Panc1 (cell line): ENCODE results near the gene BZW1. TPM values are rescaled to one million over a fixed set of nuclear protein-coding genes. Genes with fewer than 3 reads are reported as not detected.
"Not testable (repeated sequence)": the region's sequence is repeated elsewhere in the genome, so short reads cannot be mapped to it uniquely, and the experiment has no call there.

Experiments used
- ATAC-seq: fragments of 200-7000 bp; cut with Tn5 transposase; 2 replicates; pipeline ENCODE4 v1.9.1; 2020; ENCODE audit warnings: mild to moderate bottlenecking, moderate library complexity
- BruUV-seq: library from RNA; stranded (reverse); fragments of 400-500 nt; replicated peaks from 2 replicates; lab custom pipeline; 2021; lab: Mats Ljungman, UMichigan
- CTCF ChIA-PET: fragments of 300-600 bp; sonication (Branson Sonifier 250); formaldehyde crosslinking; loops from one replicate; lab custom pipeline; 2022; ENCODE audit warnings: antibody characterized with exemption; lab: Charles Lee
- POLR2A ChIA-PET: fragments of 300-600 bp; sonication (Branson Sonifier 250); formaldehyde crosslinking; loops from one replicate; lab custom pipeline; 2022; ENCODE audit warnings: antibody characterized with exemption; lab: Charles Lee
- DNase-seq: peaks from one replicate; pipeline ENCODE4 v3.0.0-alpha.2; 2010; ENCODE audit warnings: low read depth, low spot score
- H3K27ac ChIP-seq: 2 replicates; pipeline ENCODE4 v1.5.1; 2011; ENCODE audit warnings: mild to moderate bottlenecking, low read length, inconsistent platforms
- H3K27me3 ChIP-seq: fragments of 200-500 bp; sonication (Bioruptor generic); 2 replicates; pipeline ENCODE4 v1.6.0; 2014; ENCODE audit warnings: low read length, inconsistent platforms; ENCODE audit not compliant: control insufficient read depth, insufficient read depth
- H3K36me3 ChIP-seq: fragments of 200-500 bp; sonication (Bioruptor generic); 2 replicates; pipeline ENCODE4 v1.5.1; 2014; ENCODE audit warnings: inconsistent platforms, mild to moderate bottlenecking, low read length, moderate library complexity; ENCODE audit not compliant: control insufficient read depth, insufficient read depth
- H3K4me1 ChIP-seq: 2 replicates; pipeline ENCODE4 v1.5.1; 2011; ENCODE audit warnings: inconsistent platforms, mild to moderate bottlenecking, low read length, moderate library complexity; ENCODE audit not compliant: control insufficient read depth, insufficient read depth
- H3K4me3 ChIP-seq, 2 experiments: 2 replicates each; pipeline ENCODE4 v1.5.1; 2011 to 2012; ENCODE audit warnings: low read depth in 2 of 2, low read length in 2 of 2, mild to moderate bottlenecking in 2 of 2, inconsistent platforms in 1 of 2, moderate library complexity in 1 of 2
- H3K9me3 ChIP-seq: fragments of 200-500 bp; sonication (Bioruptor generic); 2 replicates; pipeline ENCODE4 v1.5.1; 2014; ENCODE audit warnings: low read depth, mild to moderate bottlenecking, inconsistent platforms, low read length, moderate library complexity; ENCODE audit not compliant: control insufficient read depth, insufficient read depth
- POLR2AphosphoS5 ChIP-seq: IDR thresholded peaks from 2 replicates; pipeline ENCODE4 v1.6.1; 2012; ENCODE audit warnings: mild to moderate bottlenecking, low read depth, low read length, moderate library complexity
- REST ChIP-seq, 2 experiments: IDR thresholded peaks; 2 replicates each; pipeline ENCODE4 v1.6.1; 2011 to 2012; ENCODE audit warnings: low read depth in 2 of 2, control low read depth in 1 of 2, low read length in 1 of 2, mild to moderate bottlenecking in 1 of 2, moderate library complexity in 1 of 2; ENCODE audit not compliant: insufficient read depth in 1 of 2
- SIN3A ChIP-seq: IDR thresholded peaks from 2 replicates; pipeline ENCODE4 v1.6.1; 2012; ENCODE audit warnings: low read depth, mild to moderate bottlenecking, low read length, moderate library complexity, borderline replicate concordance; ENCODE audit not compliant: insufficient read depth
- TCF7L2 ChIP-seq: IDR thresholded peaks from 2 replicates; pipeline ENCODE4 v1.6.1; 2011; ENCODE audit warnings: mild to moderate bottlenecking, low read depth, low read length, inconsistent platforms
- in situ Hi-C: cut with HindIII; loops from 2 replicates; pipeline ENCODE4 v1.10.0; 2016; ENCODE audit warnings: low sequenced_read_pairs, low pct_unique_long_range_greater_than_20kb
- intact Hi-C: fragments of 100-400 bp; cut with micrococcal nuclease; formaldehyde crosslinking; loops from one replicate; pipeline ENCODE4 v1.10.0; 2022; ENCODE audit not compliant: unreplicated experiment
- total RNA-seq: library from RNA; stranded (reverse); gene quantifications from one replicate; pipeline ENCODE4 v1.2.1, GENCODE V29; 2021; ENCODE audit not compliant: unreplicated experiment
- TF ChIP-seq, protein P1 (sequence below): fragments of 450-650 bp; IDR thresholded peaks from 2 replicates; pipeline ENCODE4 v1.5.1; 2017; ENCODE audit warnings: mild to moderate bottlenecking

The BZW1 gene
- total RNA-seq, 1 experiment from 2014 or later, result 247 TPM

DNA sequence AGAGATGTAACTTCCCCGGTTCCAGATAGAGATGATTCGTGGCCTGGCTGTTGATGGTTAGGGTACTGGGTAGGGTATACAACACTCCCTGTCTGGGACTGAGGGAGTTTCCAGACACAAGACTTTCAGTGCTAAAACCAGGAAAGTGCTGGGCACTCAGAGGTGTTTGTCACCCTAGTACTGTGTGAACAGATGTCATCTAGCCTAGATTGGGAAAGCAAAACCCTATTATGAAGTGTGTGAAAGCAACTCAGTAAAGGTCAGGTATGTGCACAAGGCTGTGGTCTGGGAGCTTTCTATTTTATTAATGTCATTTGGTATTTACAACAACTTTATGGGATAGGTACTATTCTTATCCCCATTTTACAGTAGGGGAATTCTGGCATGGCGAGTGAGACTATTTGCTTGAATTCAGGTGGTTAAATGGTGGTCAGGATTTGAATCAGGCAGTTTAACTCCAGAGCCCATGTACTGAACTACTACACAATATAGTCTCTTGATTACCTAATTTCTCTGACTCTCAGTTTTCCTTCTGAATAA lies 2.6 kb downstream of the BZW1 start:
- Histone ChIP-seq H3K27ac (0 out of 2 replicates have a peak overlapping the region, but pooled peaks have one; percentile 34), H3K9me3 (no peaks in the 10 kb centered on the region), H3K36me3 (peaks cover 56% of the 10 kb centered on the region), H3K4me1 (peaks cover 26% of the 10 kb centered on the region), H3K27me3 (no peaks in the 10 kb centered on the region), H3K4me3 (peak overlapping the region in 1 of 2 experiments; percentile 69; a peak in 2 of 4 replicates)
- ATAC-seq (no peak), DNase-seq (no peak)
- POLR2A ChIA-PET, result interaction anchor here (0.7 kb wide), 1 partner anchor 81 kb away, joined by 3 read pairs; no protein-coding TSS in a partner anchor
- intact Hi-C loops, result no loop called here
- CTCF ChIA-PET, result no interaction called here
- BruUV-seq, result no TSS peak
- TF ChIP-seq REST (IDR thresholded peaks at IDR 0.05; ENCODE audit: insufficient read depth in 1 of 2, low read depth in 2 of 2, low read length in 1 of 2) (no peak), POLR2AphosphoS5 (no peak), SIN3A (no peak), TCF7L2 (no peak)
- TF ChIP-seq, protein P1, sequence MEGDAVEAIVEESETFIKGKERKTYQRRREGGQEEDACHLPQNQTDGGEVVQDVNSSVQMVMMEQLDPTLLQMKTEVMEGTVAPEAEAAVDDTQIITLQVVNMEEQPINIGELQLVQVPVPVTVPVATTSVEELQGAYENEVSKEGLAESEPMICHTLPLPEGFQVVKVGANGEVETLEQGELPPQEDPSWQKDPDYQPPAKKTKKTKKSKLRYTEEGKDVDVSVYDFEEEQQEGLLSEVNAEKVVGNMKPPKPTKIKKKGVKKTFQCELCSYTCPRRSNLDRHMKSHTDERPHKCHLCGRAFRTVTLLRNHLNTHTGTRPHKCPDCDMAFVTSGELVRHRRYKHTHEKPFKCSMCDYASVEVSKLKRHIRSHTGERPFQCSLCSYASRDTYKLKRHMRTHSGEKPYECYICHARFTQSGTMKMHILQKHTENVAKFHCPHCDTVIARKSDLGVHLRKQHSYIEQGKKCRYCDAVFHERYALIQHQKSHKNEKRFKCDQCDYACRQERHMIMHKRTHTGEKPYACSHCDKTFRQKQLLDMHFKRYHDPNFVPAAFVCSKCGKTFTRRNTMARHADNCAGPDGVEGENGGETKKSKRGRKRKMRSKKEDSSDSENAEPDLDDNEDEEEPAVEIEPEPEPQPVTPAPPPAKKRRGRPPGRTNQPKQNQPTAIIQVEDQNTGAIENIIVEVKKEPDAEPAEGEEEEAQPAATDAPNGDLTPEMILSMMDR, result no peak
- in situ Hi-C loops, result no loop called here

DNA sequence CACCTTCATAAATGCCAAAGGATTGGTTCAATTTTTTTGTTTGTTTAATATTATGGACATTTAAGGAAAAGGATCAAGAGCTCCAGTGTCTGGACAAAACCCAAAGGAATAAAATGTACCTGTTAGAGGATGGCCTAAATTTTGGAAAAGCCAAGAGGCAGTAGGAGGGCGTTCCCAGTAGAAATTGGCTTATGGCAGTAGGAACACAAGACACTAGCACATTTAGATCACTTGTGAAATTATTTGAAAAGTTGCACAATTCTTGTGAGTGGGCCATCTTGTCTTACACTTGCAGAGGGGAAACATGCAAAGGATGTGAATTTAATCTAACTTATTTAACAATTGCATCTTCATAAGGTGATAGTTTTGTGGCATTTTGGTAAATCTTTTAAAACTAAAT lies 3.2 kb downstream of the BZW1 start:
- TF ChIP-seq POLR2AphosphoS5 (no peak), TCF7L2 (no peak), REST (IDR thresholded peaks at IDR 0.05; ENCODE audit: insufficient read depth in 1 of 2, low read depth in 2 of 2, low read length in 1 of 2) (no peak), SIN3A (no peak)
- TF ChIP-seq, protein P1, result no peak
- Histone ChIP-seq H3K27me3 (no peaks in the 10 kb centered on the region), H3K4me3 (no peak overlapping the region), H3K27ac (no peak overlapping the region), H3K36me3 (peaks cover 57% of the 10 kb centered on the region), H3K4me1 (peaks cover 23% of the 10 kb centered on the region), H3K9me3 (no peaks in the 10 kb centered on the region)
- no TSS peak for BruUV-seq
- intact Hi-C loops (no loop called here), in situ Hi-C loops (no loop called here)
- DNase-seq (no peak), ATAC-seq (no peak)
- ChIA-PET POLR2A (no interaction called here), CTCF (no interaction called here)

DNA sequence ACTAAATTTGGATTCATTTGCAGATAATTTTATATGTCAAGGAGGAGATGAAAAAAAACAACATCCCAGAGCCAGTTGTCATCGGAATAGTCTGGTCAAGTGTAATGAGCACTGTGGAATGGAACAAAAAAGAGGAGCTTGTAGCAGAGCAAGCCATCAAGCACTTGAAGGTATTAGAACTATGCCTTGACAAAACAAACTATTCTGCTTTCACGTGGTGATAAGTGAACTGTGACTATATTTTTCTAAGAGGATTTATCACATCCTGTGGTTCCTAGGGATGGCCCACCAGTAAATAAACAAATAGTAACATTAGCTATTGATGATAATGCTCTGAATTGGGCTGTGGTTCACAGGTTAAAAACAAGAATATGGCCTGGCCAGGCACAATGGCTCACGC lies 7.0 kb downstream of the BZW1 start:
- DNase-seq, H3K4me3 ChIP-seq, H3K27me3 ChIP-seq, ATAC-seq, BruUV-seq, H3K9me3 ChIP-seq, H3K4me1 ChIP-seq, H3K27ac ChIP-seq, CTCF ChIA-PET, in situ Hi-C loops, intact Hi-C loops, POLR2A ChIA-PET: not testable (repeated sequence)
- peaks cover 63% of the 10 kb centered on the region for H3K36me3 ChIP-seq
